K562 (cell line): Measurements from ENCODE around the gene ALDH16A1. TPM values are rescaled to one million over a fixed set of nuclear protein-coding genes. Genes with fewer than 3 reads are reported as not detected.

ENCODE experiments used
- ATF6 ChIP-seq: sonication (generic); formaldehyde crosslinking; IDR thresholded peaks from 2 replicates; pipeline ENCODE4 v1.4.0; 2020; ENCODE audit warnings: mild to moderate bottlenecking, missing genetic modification reagents
- CXXC5 ChIP-seq: fragments of 250-450 bp; sonication (Bioruptor Pico); IDR thresholded peaks from 2 replicates; pipeline ENCODE4 v1.8.0; 2022; ENCODE audit warnings: inconsistent platforms, mild to moderate bottlenecking, moderate library complexity
- E2F1 ChIP-seq: sonication (generic); formaldehyde crosslinking; IDR thresholded peaks from 2 replicates; pipeline ENCODE4 v1.8.1; 2023; ENCODE audit warnings: mild to moderate bottlenecking, missing genetic modification reagents, moderate library complexity
- ELF1 ChIP-seq: fragments of 200-800 bp; sonication (Bioruptor generic); IDR thresholded peaks from 2 replicates; pipeline ENCODE4 v1.6.1; 2016; ENCODE audit warnings: missing genetic modification characterization, missing compliant biosample characterization
- GABPA ChIP-seq: fragments of 200-800 bp; sonication (Bioruptor generic); conservative IDR thresholded peaks from 2 replicates; pipeline ENCODE4 v1.6.1; 2016; ENCODE audit warnings: low read depth, missing genetic modification characterization, missing compliant biosample characterization
- GABPB2 ChIP-seq: fragments of 250-450 bp; sonication (Bioruptor Pico); conservative IDR thresholded peaks from 2 replicates; pipeline ENCODE4 v1.5.1; 2021; ENCODE audit warnings: mild to moderate bottlenecking
- HES1 ChIP-seq: fragments of 450-650 bp; IDR thresholded peaks from 2 replicates; pipeline ENCODE4 v1.6.1; 2016; ENCODE audit warnings: low read depth, mild to moderate bottlenecking, moderate library complexity
- HMG20B ChIP-seq: fragments of 250-450 bp; sonication (Bioruptor Pico); IDR thresholded peaks from 2 replicates; pipeline ENCODE4 v1.5.0; 2021; ENCODE audit warnings: mild to moderate bottlenecking
- KDM4B ChIP-seq, 2 experiments: fragments of 450-650 bp in 1 of 2; sonication (generic) in 1 of 2; IDR thresholded peaks; 2 replicates each; pipeline ENCODE4 v1.6.1; 2016 to 2017; ENCODE audit warnings: borderline replicate concordance in 2 of 2, antibody characterized with exemption in 1 of 2, low read depth in 1 of 2, mild to moderate bottlenecking in 1 of 2
- RNF2 ChIP-seq: sonication (generic); IDR thresholded peaks from 2 replicates; pipeline ENCODE4 v1.6.1; 2016
- SIRT6 ChIP-seq: IDR thresholded peaks from one replicate; pipeline ENCODE4 v1.6.1; 2012; ENCODE audit warnings: low read depth, mild to moderate bottlenecking, control low read depth, inconsistent platforms, low read length, moderate library complexity
- SPI1 ChIP-seq: IDR thresholded peaks from 2 replicates; pipeline ENCODE4 v1.6.1; 2011; ENCODE audit warnings: low read depth, low read length, control low read depth, borderline replicate concordance
- SRF ChIP-seq, 2 experiments: fragments of 250-450, 450-650 bp in 1 of 2; sonication (Bioruptor Pico) in 1 of 2; sonication (generic) in 1 of 2; formaldehyde crosslinking; IDR thresholded peaks; 2 replicates each; pipeline versions ENCODE4 v1.5.0 to v1.5.1; 2020 to 2022; ENCODE audit warnings: mild to moderate bottlenecking in 1 of 2, missing genetic modification reagents in 1 of 2
- ZNF24 ChIP-seq: fragments of 450-650 bp; IDR thresholded peaks from 2 replicates; pipeline ENCODE4 v1.6.1; 2016
- ZNF592 ChIP-seq: fragments of 450-650 bp; IDR thresholded peaks from 2 replicates; pipeline ENCODE4 v1.6.1; 2017; ENCODE audit warnings: antibody characterized with exemption, mild to moderate bottlenecking
- ZNF639 ChIP-seq, 2 experiments: fragments of 200-800 bp in 1 of 2; sonication (Bioruptor generic) in 1 of 2; sonication (generic) in 1 of 2; formaldehyde crosslinking in 1 of 2; IDR thresholded peaks in 1 of 2; conservative IDR thresholded peaks in 1 of 2; 2 replicates each; pipeline versions ENCODE4 v1.5.0 to v1.6.1; 2016 to 2020; ENCODE audit warnings: missing compliant biosample characterization in 1 of 2, missing genetic modification characterization in 1 of 2, missing genetic modification reagents in 1 of 2
- ZNF717 ChIP-seq: fragments of 250-450 bp; sonication (Bioruptor Pico); IDR thresholded peaks from 2 replicates; pipeline ENCODE4 v1.5.0; 2021
- ZNF75A ChIP-seq: fragments of 450-650 bp; formaldehyde crosslinking; IDR thresholded peaks from 2 replicates; pipeline ENCODE4 v1.4.0; 2020; ENCODE audit warnings: mild to moderate bottlenecking
- polyA plus RNA-seq, 8 experiments: library from polyadenylated mRNA; depleted of rRNA in 4 of 8; stranded (reverse) in 5 of 8; unstranded in 3 of 8; fragments of >200 nt; fragmentation: Nextera tagmentation in 2 of 8; fragmentation: Illumina TruSeq in 1 of 8; extraction: Ambion mirVana in 2 of 8; extraction: Trizol in 1 of 8; gene quantifications; 2 replicates each; pipeline versions ENCODE4 v1.2.1 to v1.2.3, GENCODE V29; 2011 to 2014; ENCODE audit warnings: inconsistent platforms in 1 of 8, missing spikeins in 1 of 8
- total RNA-seq, 7 experiments: library from RNA; depleted of rRNA in 6 of 7; stranded (reverse); fragments of >200 nt in 6 of 7; fragmentation: Illumina TruSeq in 2 of 7; extraction: Trizol in 2 of 7; gene quantifications; 2 replicates each; pipeline versions ENCODE4 v1.2.1 to v1.2.3, GENCODE V29; 2011 to 2021; ENCODE audit warnings: low replicate concordance in 1 of 7

ALDH16A1 gene
- total and polyA plus RNA-seq, 9 of the 15 experiments (the other 6 are each of a cell fraction or from before 2014, with no cell fraction given): 2.2 to 52.2 (median 7.6) TPM

GRCh38 chr19:49451430-49452181, 1.4 kb upstream of the ALDH16A1 start, which contains the start of gene PIH1D1 (continued):
- TF ChIP-seq ZNF592: no peak
- peak; percentile 93 for TF ChIP-seq ELF1 (tag)
- peak; percentile 78 for TF ChIP-seq SPI1
- TF ChIP-seq ATF6 (CRISPR knock-in tag): no peak
- TF ChIP-seq HMG20B (CRISPR knock-in tag): no peak
- TF ChIP-seq CXXC5: peak; percentile 60
- no peak for TF ChIP-seq ZNF75A (CRISPR knock-in tag)
- no peak for TF ChIP-seq ZNF24
- peak; percentile 98 for TF ChIP-seq GABPA (tag)
- TF ChIP-seq RNF2: no peak
- peak in 1 of 2 experiments; percentile 45; a peak in 1 of 4 replicates for TF ChIP-seq SRF (CRISPR knock-in tag; IDR thresholded peaks at IDR 0.05)
- TF ChIP-seq ZNF639 (CRISPR knock-in tag; conservative IDR thresholded peaks at IDR 0.05 in 1 of 2, IDR thresholded peaks at IDR 0.05 in 1 of 2): 0 out of 4 replicates have a peak, but pooled peaks of 1 of the 2 experiments have one; percentile 7
- peak; percentile 18; the same call in 1 of the 2 replicates for TF ChIP-seq HES1
- TF ChIP-seq SIRT6: no peak
- TF ChIP-seq KDM4B (IDR thresholded peaks at IDR 0.05; ENCODE audit: borderline replicate concordance in 2 of 2, low read depth in 1 of 2): peak in 1 of 2 experiments; percentile 75; a peak in 1 of 4 replicates
- TF ChIP-seq GABPB2 (CRISPR knock-in tag): no peak
- no peak for TF ChIP-seq E2F1 (CRISPR knock-in tag)
- no peak for TF ChIP-seq ZNF717
